IMR-90 (cell line): ENCODE data around the gene TMEM54. TPM values are rescaled to one million over a fixed set of nuclear protein-coding genes. Genes with fewer than 3 reads are reported as not detected.

Experiments used
- ATAC-seq: fragments of 200-7000 bp; cut with Tn5 transposase; 2 replicates; pipeline ENCODE4 v1.9.1; 2020; ENCODE audit warnings: low read depth, mild to moderate bottlenecking, moderate library complexity
- BruUV-seq: library from RNA; stranded (reverse); fragments of 400-500 nt; replicated peaks from 2 replicates; lab custom pipeline; 2021; lab: Mats Ljungman, UMichigan
- CTCF ChIA-PET: fragments of 300-600 bp; formaldehyde crosslinking; extraction: SDS; loops from one replicate; lab custom pipeline; 2021; ENCODE audit warnings: antibody characterized with exemption; lab: Yijun Ruan, JAX
- POLR2A ChIA-PET: fragments of 300-600 bp; sonication (Branson Sonifier 250); formaldehyde crosslinking; loops from one replicate; lab custom pipeline; 2022; ENCODE audit warnings: antibody characterized with exemption; ENCODE audit not compliant: unreplicated experiment; lab: Charles Lee
- DNase-seq: peaks from one replicate; pipeline ENCODE4 v3.0.0; 2013
- H2AFZ ChIP-seq: replicated peaks from 2 replicates; pipeline ENCODE3; 2013; ENCODE audit warnings: low read length, mild to moderate bottlenecking; ENCODE audit not compliant: poor library complexity
- H2AK5ac ChIP-seq: 2 replicates; pipeline ENCODE4 v1.6.1; 2013; ENCODE audit warnings: low read depth, low read length, inconsistent platforms
- H2AK9ac ChIP-seq: replicated peaks from 2 replicates; pipeline ENCODE3; 2013; ENCODE audit warnings: mild to moderate bottlenecking, low read depth, low read length, moderate library complexity; ENCODE audit not compliant: poor library complexity
- H2BK120ac ChIP-seq: 2 replicates; pipeline ENCODE4 v1.6.1; 2013; ENCODE audit warnings: low read depth, low read length, inconsistent platforms
- H2BK15ac ChIP-seq: 3 replicates; pipeline ENCODE4 v1.6.1; 2013; ENCODE audit warnings: low read depth, low read length, inconsistent platforms
- H2BK20ac ChIP-seq: 2 replicates; pipeline ENCODE4 v1.6.1; 2013; ENCODE audit warnings: low read depth, mild to moderate bottlenecking, inconsistent platforms, low read length, moderate library complexity
- H2BK5ac ChIP-seq: 2 replicates; pipeline ENCODE4 v1.6.1; 2013; ENCODE audit warnings: mild to moderate bottlenecking, low read depth, low read length, inconsistent platforms; ENCODE audit not compliant: poor library complexity, severe bottlenecking
- H3K14ac ChIP-seq: replicated peaks from 2 replicates; pipeline ENCODE4 v1.6.1; 2013; ENCODE audit warnings: low read depth, low read length, inconsistent platforms
- H3K18ac ChIP-seq: 2 replicates; pipeline ENCODE4 v1.6.1; 2013; ENCODE audit warnings: low read depth, low read length, control low read depth
- H3K23ac ChIP-seq: 2 replicates; pipeline ENCODE4 v1.6.1; 2013; ENCODE audit warnings: low read depth, low read length, inconsistent platforms
- H3K27ac ChIP-seq: 2 replicates; pipeline ENCODE4 v1.5.1; 2013; ENCODE audit warnings: mild to moderate bottlenecking, control low read depth, low read length; ENCODE audit not compliant: insufficient read depth
- H3K27me3 ChIP-seq: 2 replicates; pipeline ENCODE4 v1.6.1; 2013; ENCODE audit warnings: low read length; ENCODE audit not compliant: control insufficient read depth, insufficient read depth
- H3K36me3 ChIP-seq: 2 replicates; pipeline ENCODE4 v1.6.1; 2013; ENCODE audit warnings: low read length, mixed read lengths; ENCODE audit not compliant: control insufficient read depth, insufficient read depth
- H3K4ac ChIP-seq: 2 replicates; pipeline ENCODE4 v1.6.1; 2013; ENCODE audit warnings: low read depth, low read length, inconsistent platforms
- H3K4me1 ChIP-seq: 2 replicates; pipeline ENCODE4 v1.6.1; 2013; ENCODE audit warnings: low read length, mixed read lengths; ENCODE audit not compliant: control insufficient read depth, insufficient read depth
- H3K4me2 ChIP-seq: 2 replicates; pipeline ENCODE4 v1.6.1; 2013; ENCODE audit warnings: low read depth, mild to moderate bottlenecking, control low read depth, low read length, moderate library complexity
- H3K4me3 ChIP-seq: 2 replicates; pipeline ENCODE4 v1.5.1; 2013; ENCODE audit warnings: low read depth, mild to moderate bottlenecking, control low read depth, low read length, moderate library complexity; ENCODE audit not compliant: insufficient read depth
- H3K56ac ChIP-seq: 2 replicates; pipeline ENCODE4 v1.6.1; 2013; ENCODE audit warnings: low read length, inconsistent platforms; ENCODE audit not compliant: insufficient read depth; ENCODE audit errors: extremely low read depth
- H3K79me1 ChIP-seq, 2 experiments: 2 replicates each; pipeline ENCODE4 v1.6.1; 2013; ENCODE audit warnings: low read length in 2 of 2, inconsistent platforms in 1 of 2, low read depth in 1 of 2
- H3K9ac ChIP-seq: 2 replicates; pipeline ENCODE4 v1.6.1; 2013; ENCODE audit warnings: low read depth, low read length, control low read depth
- H3K9me1 ChIP-seq: 2 replicates; pipeline ENCODE4 v1.6.1; 2013; ENCODE audit warnings: low read length, inconsistent platforms; ENCODE audit not compliant: insufficient read depth
- H3K9me3 ChIP-seq: 2 replicates; pipeline ENCODE4 v1.6.1; 2013; ENCODE audit warnings: low read length; ENCODE audit not compliant: control insufficient read depth, insufficient read depth
- H4K20me1 ChIP-seq: 2 replicates; pipeline ENCODE4 v1.6.1; 2013; ENCODE audit warnings: low read length, inconsistent platforms; ENCODE audit not compliant: insufficient read depth
- H4K5ac ChIP-seq: 2 replicates; pipeline ENCODE4 v1.6.1; 2013; ENCODE audit warnings: mild to moderate bottlenecking, low read depth, low read length, control low read depth
- H4K8ac ChIP-seq, 2 experiments: 2 replicates each; pipeline ENCODE4 v1.6.1; 2013; ENCODE audit warnings: low read depth in 2 of 2, low read length in 2 of 2, control low read depth in 1 of 2, inconsistent platforms in 1 of 2
- H4K91ac ChIP-seq: 2 replicates; pipeline ENCODE4 v1.6.1; 2013; ENCODE audit warnings: low read depth, low read length, inconsistent platforms; ENCODE audit not compliant: insufficient read depth
- BHLHE40 ChIP-seq: fragments of 150-350 bp; IDR thresholded peaks from 2 replicates; pipeline ENCODE4 v1.6.1; 2016; ENCODE audit warnings: mild to moderate bottlenecking, low read depth, low read length
- CEBPB ChIP-seq: IDR thresholded peaks from 2 replicates; pipeline ENCODE4 v1.6.1; 2012; ENCODE audit warnings: low read depth, low read length, improper control_type of control experiment
- CHD1 ChIP-seq: IDR thresholded peaks from 2 replicates; pipeline ENCODE4 v1.6.1; 2012; ENCODE audit warnings: low read depth, low read length, improper control_type of control experiment
- CTCF ChIP-seq: conservative IDR thresholded peaks from 2 replicates; pipeline ENCODE4 v1.5.1; 2012; ENCODE audit warnings: mild to moderate bottlenecking, low read depth, low read length, improper control_type of control experiment
- ELK1 ChIP-seq: fragments of 150-350 bp; IDR thresholded peaks from 2 replicates; pipeline ENCODE4 v1.6.1; 2016; ENCODE audit warnings: low read depth, mild to moderate bottlenecking, low read length, moderate library complexity, borderline replicate concordance
- FOS ChIP-seq: fragments of 150-350 bp; IDR thresholded peaks from 2 replicates; pipeline ENCODE4 v1.6.1; 2016; ENCODE audit warnings: low read depth, low read length
- MAZ ChIP-seq: IDR thresholded peaks from 2 replicates; pipeline ENCODE4 v1.6.1; 2012; ENCODE audit warnings: low read depth, mild to moderate bottlenecking, low read length, improper control_type of control experiment, moderate library complexity, borderline replicate concordance
- MXI1 ChIP-seq: IDR thresholded peaks from 2 replicates; pipeline ENCODE4 v1.6.1; 2012; ENCODE audit warnings: low read depth, mild to moderate bottlenecking, low read length, moderate library complexity, borderline replicate concordance
- NFE2L2 ChIP-seq: fragments of 150-350 bp; IDR thresholded peaks from 2 replicates; pipeline ENCODE4 v1.6.1; 2016; ENCODE audit warnings: low read depth, mild to moderate bottlenecking, low read length
- POLR2A ChIP-seq: IDR thresholded peaks from 2 replicates; pipeline ENCODE4 v1.6.1; 2012; ENCODE audit warnings: mild to moderate bottlenecking, low read depth, low read length
- RAD21 ChIP-seq: IDR thresholded peaks from 2 replicates; pipeline ENCODE4 v1.6.1; 2012; ENCODE audit warnings: low read length, improper control_type of control experiment
- WGBS, 2 experiments: methylation state at CpG; one replicate each; pipeline versions ENCODE4 v1.1.5 to v1.1.7; 2013; ENCODE audit warnings: missing lambda C conversion rate in 2 of 2; ENCODE audit not compliant: insufficient read length in 1 of 2; ENCODE audit errors: extremely low coverage in 2 of 2; 5-methylcytosine and 5-hydroxymethylcytosine counted together
- dilution Hi-C: fragments of 300-500 bp; cut with HindIII; formaldehyde crosslinking; loops from one replicate; pipeline ENCODE4 v1.14.3; 2018; ENCODE audit warnings: low sequenced_read_pairs; ENCODE audit not compliant: unreplicated experiment
- in situ Hi-C: fragments of 300-500 bp; cut with MboI; formaldehyde crosslinking; loops from 3 replicates; pipeline ENCODE4 v1.14.3; 2019; ENCODE audit warnings: low sequenced_read_pairs, inconsistent platforms, mixed read lengths
- intact Hi-C: fragments of 100-400 bp; cut with micrococcal nuclease; formaldehyde crosslinking; loops from 2 replicates; pipeline ENCODE4 v1.10.0; 2022
- polyA plus RNA-seq, 3 experiments: library from polyadenylated mRNA; depleted of rRNA; stranded (reverse); fragments of >200 nt; gene quantifications; 2 replicates each; pipeline ENCODE4 v1.2.3, GENCODE V29; 2012; ENCODE audit warnings: low replicate concordance in 1 of 3
- total RNA-seq: library from RNA; depleted of rRNA; stranded (reverse); fragments of >200 nt; gene quantifications from 2 replicates; pipeline ENCODE4 v1.2.3, GENCODE V29; 2012

The TMEM54 gene
- total and polyA plus RNA-seq, 2 of the 4 experiments (the other 2 are of a cell fraction) = 25.5 to 75.2 TPM

DNA sequence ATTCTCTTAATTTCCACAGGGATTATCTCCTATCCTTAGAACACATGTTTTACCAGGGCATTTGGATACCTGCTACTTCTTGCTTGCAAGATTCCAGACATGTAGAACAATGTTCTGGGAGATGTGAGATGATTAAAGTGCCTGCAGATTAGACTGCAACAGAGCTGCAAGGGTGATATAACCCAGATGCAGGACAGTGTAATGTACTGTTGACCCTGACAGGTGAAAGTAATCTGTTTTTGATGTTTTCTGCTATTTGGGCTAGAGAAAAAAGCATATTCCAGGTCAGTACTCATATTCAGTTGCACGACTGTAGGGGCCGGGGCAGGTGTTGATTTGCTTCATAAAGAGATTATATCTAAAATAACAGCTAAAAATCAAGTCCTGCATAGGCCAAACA, 27.1 kb upstream of the TMEM54 start:
- Histone ChIP-seq H4K91ac (no peak overlapping the region), H3K9me3 (no peaks in the 10 kb centered on the region), H3K9me1 (no peaks in the 10 kb centered on the region), H3K79me1 (no peaks in the 10 kb centered on the region), H3K14ac (no peak overlapping the region), H2BK5ac (no peak overlapping the region), H2BK20ac (no peak overlapping the region), H3K4me2 (no peak overlapping the region), H4K8ac (no peak overlapping the region), H2AK9ac (no peak overlapping the region), H3K27me3 (peaks cover 2% of the 10 kb centered on the region), H3K56ac (no peak overlapping the region), H3K36me3 (no peaks in the 10 kb centered on the region), H2BK15ac (no peak overlapping the region), H3K4ac (no peak overlapping the region), H2AFZ (no peak overlapping the region), H2AK5ac (no peak overlapping the region), H3K9ac (no peak overlapping the region), H3K4me1 (no peaks in the 10 kb centered on the region), H2BK120ac (no peak overlapping the region), H4K20me1 (no peaks in the 10 kb centered on the region), H3K4me3 (no peak overlapping the region), H3K23ac (no peak overlapping the region), H4K5ac (no peak overlapping the region), H3K27ac (no peak overlapping the region), H3K18ac (no peak overlapping the region)
- intact Hi-C loops (no loop called here), dilution Hi-C loops (no loop called here), in situ Hi-C loops (no loop called here)
- no CpG with 5 or more reads among the region's 2 CpGs for WGBS, 2 experiments
- DNase-seq (no peak), ATAC-seq (no peak)
- CTCF ChIA-PET = interaction anchor here (1.0 kb wide), 1 partner anchor 79 kb away, joined by 3 read pairs; no protein-coding TSS in a partner anchor
- no TSS peak for BruUV-seq
- TF ChIP-seq FOS = no peak
- TF ChIP-seq ELK1 = no peak
- TF ChIP-seq MXI1 = no peak
- TF ChIP-seq CHD1 = no peak
- no peak for TF ChIP-seq CEBPB
- no peak for TF ChIP-seq POLR2A
- no peak for TF ChIP-seq NFE2L2
- no peak for TF ChIP-seq RAD21
- no peak for TF ChIP-seq CTCF
- TF ChIP-seq MAZ = no peak
- no peak for TF ChIP-seq BHLHE40
- POLR2A ChIA-PET = no interaction called here
